NCI-H526 (cell line): ENCODE results near the gene PHOX2A.

Experiments
- DNase-seq, 2 experiments: peaks; one replicate each; lab custom pipeline; 2025; lab: John Stamatoyannopoulos, UW

Gene PHOX2A

GRCh38 chr11:72249961-72250360, 6.0 kb upstream of the PHOX2A start:
- no peak for DNase-seq

DNA sequence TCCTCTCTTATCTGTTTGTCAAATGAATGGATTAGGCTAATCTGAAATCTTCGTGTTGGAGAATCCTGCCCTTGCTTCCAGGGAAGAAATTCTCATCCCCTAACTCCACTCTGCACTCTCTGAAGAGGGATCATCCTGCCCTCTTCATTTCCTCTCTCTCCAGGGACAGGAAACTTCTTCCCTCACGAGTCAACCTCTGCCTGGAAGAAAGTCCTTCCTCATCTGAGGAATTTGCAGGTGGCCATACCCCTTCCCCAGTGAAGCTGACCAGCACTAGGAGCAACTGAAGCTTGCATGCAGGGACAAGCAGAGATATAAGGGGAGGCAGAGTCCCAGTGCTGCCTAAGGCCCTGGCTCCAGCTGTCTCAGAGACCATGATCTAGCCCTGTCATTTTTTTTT, 3.6 kb upstream of the PHOX2A start:
- no peak for DNase-seq

GRCh38 chr11:72245263-72245816, 1.4 kb upstream of the PHOX2A start:
- DNase-seq = no peak

DNA sequence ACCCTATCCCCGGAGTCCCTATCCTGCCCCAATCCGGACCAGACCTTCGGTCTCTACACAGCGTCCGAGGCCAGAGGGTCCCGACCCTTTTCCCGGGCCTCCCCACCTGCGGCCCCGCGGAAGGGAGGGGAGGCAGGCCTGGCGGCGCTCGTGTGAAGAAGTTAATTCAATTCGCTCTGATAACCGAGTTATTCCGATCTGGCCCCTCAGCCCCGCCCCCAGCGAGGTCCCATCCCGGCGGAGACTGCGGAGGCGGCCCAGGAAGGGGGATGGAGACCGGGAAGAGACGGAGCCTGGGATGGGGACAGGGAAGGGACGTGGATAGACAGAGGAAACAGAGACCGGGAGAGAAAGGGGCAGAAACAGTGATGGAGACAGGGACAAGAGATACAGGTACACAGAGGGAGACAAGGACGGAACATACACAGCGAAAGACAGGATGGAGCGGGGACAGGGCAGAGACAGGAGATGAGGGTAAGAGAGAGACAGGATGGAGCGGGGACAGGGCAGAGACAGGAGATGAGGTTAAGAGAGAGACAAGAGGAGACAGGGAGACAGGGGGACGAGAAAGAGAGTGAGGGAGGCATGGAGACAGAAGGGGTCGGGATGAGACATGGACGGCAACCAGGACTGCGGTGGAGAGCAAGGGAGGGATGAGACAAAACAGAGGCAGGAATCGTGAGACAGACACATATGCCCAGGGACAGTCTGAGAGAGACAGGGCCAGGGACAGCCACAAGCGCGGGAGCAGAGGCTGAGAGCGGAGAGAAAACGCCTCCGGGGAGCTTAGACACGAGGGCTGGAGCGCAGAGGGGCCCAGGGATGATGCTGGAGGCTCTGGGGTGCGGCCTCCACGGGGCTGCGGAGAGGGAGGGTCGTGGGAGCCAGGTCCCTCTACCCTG, 636 bp upstream of the PHOX2A start:
- no peak for DNase-seq

GRCh38 chr11:72243173-72244059, 560 bp downstream of the PHOX2A start:
- no peak for DNase-seq

- DNase-seq = no peak
Measured at GRCh38 chr11:72242141-72242540, 1.8 kb downstream of the PHOX2A start.

DNA sequence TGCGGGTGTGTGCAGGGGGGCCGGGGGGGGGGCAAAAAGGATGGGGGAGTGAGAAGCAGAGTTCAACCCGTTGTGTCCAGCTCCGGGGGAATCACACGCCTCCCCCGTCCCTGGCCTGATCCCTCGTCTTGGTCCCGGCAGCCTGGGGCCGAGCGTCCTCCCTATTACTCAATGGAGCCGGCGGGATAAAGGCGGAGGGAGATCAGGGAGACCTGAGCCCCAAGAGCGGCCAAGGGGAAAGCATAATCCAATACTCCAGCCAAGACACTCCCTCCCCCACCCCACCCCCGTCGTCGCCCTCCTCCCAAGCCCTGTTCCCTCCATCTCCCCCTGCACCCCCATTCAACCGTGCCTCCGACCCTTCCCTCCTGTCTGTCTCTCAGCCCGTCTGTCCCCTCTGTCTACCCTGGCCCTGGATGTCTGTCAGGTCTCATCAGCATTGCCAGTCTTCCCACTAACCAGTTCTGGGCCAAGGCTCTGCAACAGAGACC, 2.6 kb downstream of the PHOX2A start:
- DNase-seq = peak in 1 of 2 experiments; percentile 32

DNA sequence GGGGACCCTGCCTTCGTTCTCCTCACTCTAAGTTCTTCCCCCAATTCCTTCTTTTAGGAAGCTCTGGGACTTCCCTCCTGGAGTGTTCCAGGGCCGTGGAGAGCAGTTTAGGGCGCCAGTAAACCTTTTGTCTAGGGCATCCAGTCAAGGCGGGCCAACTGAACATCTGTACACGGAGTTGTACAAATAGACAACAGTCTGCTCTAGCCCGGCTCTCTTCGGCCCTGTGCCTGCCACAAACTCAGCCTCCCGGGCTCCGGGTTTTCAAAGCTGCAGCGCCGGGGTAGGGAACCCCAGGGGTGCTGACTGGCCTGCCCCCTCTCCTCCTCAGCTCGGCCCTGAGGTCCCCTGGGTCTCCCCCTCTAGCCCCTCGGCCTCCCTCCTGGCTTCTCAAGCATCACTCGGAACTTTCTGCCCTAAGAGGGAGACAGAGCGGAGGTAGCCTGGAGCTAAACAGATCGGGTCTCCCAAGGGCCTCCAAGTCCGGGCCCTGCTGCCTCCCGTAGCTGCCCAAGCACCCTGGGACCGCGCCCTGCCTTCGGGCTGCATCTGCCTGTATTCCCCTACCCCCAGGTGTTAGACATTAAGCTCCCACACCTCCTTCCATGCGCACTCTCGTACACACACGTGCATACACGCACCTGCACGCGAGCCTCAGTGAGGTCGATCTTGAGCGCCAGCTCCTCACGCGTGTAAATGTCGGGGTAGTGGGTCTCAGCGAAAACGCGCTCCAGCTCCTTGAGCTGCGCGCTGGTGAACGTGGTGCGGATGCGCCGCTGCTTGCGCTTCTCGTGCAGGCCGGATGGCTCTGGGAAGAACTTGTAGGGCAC, 3.3 kb downstream of the PHOX2A start:
- DNase-seq = no peak

- peak in 1 of 2 experiments; percentile 64 for DNase-seq
Measured at GRCh38 chr11:72239849-72240460, 4.0 kb downstream of the PHOX2A start.

- no peak for DNase-seq
Measured at GRCh38 chr11:72239313-72239848, 4.6 kb downstream of the PHOX2A start.

- peak in 1 of 2 experiments; percentile 49 for DNase-seq
Measured at GRCh38 chr11:72238492-72239312, 5.3 kb downstream of the PHOX2A start.

DNA sequence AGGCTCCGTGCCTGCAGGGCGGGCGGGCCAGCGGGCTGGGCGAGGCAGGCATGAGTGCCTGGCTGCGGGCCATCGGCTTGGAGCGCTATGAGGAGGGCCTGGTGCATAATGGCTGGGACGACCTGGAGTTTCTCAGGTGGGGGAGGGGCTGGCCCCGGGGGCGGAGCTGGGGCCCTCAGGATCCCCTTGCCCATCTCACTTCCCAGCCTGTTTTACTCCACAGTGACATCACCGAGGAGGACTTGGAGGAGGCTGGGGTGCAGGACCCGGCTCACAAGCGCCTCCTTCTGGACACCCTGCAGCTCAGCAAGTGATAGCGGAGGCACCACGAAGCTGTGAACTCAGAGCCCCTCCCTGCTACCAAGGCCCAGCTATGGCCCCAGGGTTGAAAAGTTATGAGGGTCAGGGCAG, 5.9 kb downstream of the PHOX2A start:
- peak; percentile 60 to 81 for DNase-seq

DNA sequence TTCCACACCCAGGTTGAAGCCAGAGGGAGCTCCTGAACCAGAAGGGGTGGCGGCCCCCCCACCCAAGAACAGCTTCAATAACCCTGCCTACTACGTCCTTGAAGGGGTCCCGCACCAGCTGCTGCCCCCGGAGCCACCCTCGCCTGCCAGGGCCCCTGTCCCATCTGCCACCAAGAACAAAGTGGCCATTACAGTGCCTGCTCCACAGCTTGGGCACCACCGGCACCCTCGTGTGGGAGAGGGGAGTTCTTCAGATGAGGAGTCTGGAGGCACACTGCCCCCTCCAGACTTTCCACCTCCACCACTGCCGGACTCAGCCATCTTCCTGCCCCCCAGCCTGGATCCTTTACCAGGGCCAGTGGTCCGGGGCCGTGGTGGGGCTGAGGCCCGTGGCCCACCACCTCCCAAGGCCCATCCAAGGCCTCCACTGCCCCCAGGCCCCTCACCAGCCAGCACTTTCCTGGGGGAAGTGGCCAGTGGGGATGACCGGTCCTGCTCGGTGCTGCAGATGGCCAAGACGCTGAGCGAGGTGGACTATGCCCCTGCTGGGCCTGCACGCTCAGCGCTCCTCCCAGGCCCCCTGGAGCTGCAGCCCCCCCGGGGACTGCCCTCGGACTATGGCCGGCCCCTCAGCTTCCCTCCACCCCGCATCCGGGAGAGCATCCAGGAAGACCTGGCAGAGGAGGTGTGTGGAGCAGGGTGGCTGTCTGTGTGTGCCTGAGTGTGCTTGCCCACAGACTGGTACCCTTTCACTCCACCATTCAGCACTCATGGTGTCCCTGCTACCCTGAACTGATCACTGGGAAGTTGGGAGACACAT, 6.7 kb downstream of the PHOX2A start:
- no peak for DNase-seq

- DNase-seq = no peak
Measured at GRCh38 chr11:72236774-72237111, 7.2 kb downstream of the PHOX2A start.

- DNase-seq = no peak
Measured at GRCh38 chr11:72236083-72236697, 7.8 kb downstream of the PHOX2A start.

- no peak for DNase-seq
Measured at GRCh38 chr11:72235351-72236057, 8.5 kb downstream of the PHOX2A start.

GRCh38 chr11:72234920-72235319, 9.1 kb downstream of the PHOX2A start:
- no peak for DNase-seq

DNA sequence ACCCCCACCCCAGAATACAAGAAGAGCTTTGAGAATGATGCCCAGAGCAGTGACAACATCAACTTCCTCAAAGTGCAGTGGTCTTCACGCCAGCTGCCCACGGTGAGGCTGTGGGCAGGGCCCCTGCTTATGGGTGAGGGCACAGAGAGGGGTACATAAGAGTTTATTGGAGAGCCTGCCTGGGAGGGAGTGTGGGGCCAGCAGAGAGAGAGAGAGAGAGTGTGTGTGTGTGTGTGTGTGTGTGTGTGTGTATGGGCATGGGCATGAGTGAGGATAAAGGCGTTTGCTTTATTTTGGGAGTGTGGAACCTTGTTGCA, 9.5 kb downstream of the PHOX2A start:
- DNase-seq = no peak
